SK-N-SH (cell line): Measurements from ENCODE around the gene DNMT3A. TPM values are rescaled to one million over a fixed set of nuclear protein-coding genes. Genes with fewer than 3 reads are reported as not detected.

Experiments
- CTCF ChIA-PET: fragments of 300-600, 350-600 bp; formaldehyde crosslinking; extraction: SDS; loops from one replicate; lab custom pipeline; 2021; lab: Yijun Ruan, JAX
- POLR2A ChIA-PET: fragments of 350-600 bp; sonication (Branson Sonifier 250); formaldehyde crosslinking; extraction: SDS; loops from one replicate; lab custom pipeline; 2020; ENCODE audit warnings: antibody characterized with exemption, inconsistent platforms; lab: Yijun Ruan, JAX
- DNase-seq: peaks from one replicate; pipeline ENCODE4 v3.0.0; 2012
- H2AFZ ChIP-seq: fragments of 200-600 bp; sonication (generic); 2 replicates; pipeline ENCODE4 v1.8.1; 2016; ENCODE audit warnings: antibody characterized with exemption, mild to moderate bottlenecking, low read depth
- H3F3A ChIP-seq: fragments of 200-600 bp; sonication (generic); replicated peaks from 2 replicates; pipeline ENCODE3; 2016; ENCODE audit warnings: antibody characterized with exemption, mild to moderate bottlenecking; ENCODE audit not compliant: insufficient read depth
- H3K27ac ChIP-seq, 2 experiments: fragments of 200-500 bp in 1 of 2; fragments of 200-600 bp in 1 of 2; sonication (Bioruptor generic) in 1 of 2; sonication (generic), shearing (Covaris generic) in 1 of 2; 2 replicates each; pipeline versions ENCODE4 v1.5.1 to v1.6.1; 2014 to 2016; ENCODE audit warnings: low read depth in 2 of 2, inconsistent platforms in 1 of 2, low read length in 1 of 2, mild to moderate bottlenecking in 1 of 2, mixed read lengths in 1 of 2
- H3K27me3 ChIP-seq: fragments of 200-600 bp; sonication (generic), shearing (Covaris generic); 2 replicates; pipeline ENCODE4 v1.6.1; 2016; ENCODE audit warnings: mixed run types; ENCODE audit not compliant: insufficient read depth
- H3K36me3 ChIP-seq, 2 experiments: fragments of 200-500 bp in 1 of 2; fragments of 200-600 bp in 1 of 2; sonication (Bioruptor generic) in 1 of 2; sonication (generic) in 1 of 2; replicated peaks in 1 of 2; 2 replicates each; pipeline versions ENCODE3 to v1.5.1; 2014 to 2016; ENCODE audit warnings: low read length in 1 of 2, mild to moderate bottlenecking in 1 of 2; ENCODE audit not compliant: insufficient read depth in 2 of 2, control insufficient read depth in 1 of 2
- H3K4me1 ChIP-seq, 2 experiments: fragments of 200-500 bp in 1 of 2; fragments of 200-600 bp in 1 of 2; sonication (Bioruptor generic) in 1 of 2; sonication (generic), shearing (Covaris generic) in 1 of 2; 2 replicates each; pipeline versions ENCODE4 v1.5.1 to v1.6.1; 2014 to 2016; ENCODE audit warnings: low read depth in 1 of 2, low read length in 1 of 2, mixed run types in 1 of 2; ENCODE audit not compliant: insufficient read depth in 2 of 2, control insufficient read depth in 1 of 2
- H3K4me2 ChIP-seq: fragments of 200-600 bp; sonication (generic), shearing (Covaris generic); 2 replicates; pipeline ENCODE4 v1.6.1; 2017; ENCODE audit warnings: mixed run types
- H3K4me3 ChIP-seq, 2 experiments: fragments of 200-500 bp in 1 of 2; fragments of 200-600 bp in 1 of 2; sonication (Bioruptor generic) in 1 of 2; sonication (generic), shearing (Covaris generic) in 1 of 2; 2 replicates each; pipeline versions ENCODE4 v1.5.1 to v1.8.1; 2014 to 2016; ENCODE audit warnings: low read depth in 2 of 2, inconsistent platforms in 1 of 2, low read length in 1 of 2, mild to moderate bottlenecking in 1 of 2, mixed read lengths in 1 of 2, moderate library complexity in 1 of 2
- H3K79me2 ChIP-seq: fragments of 200-600 bp; sonication (generic); 2 replicates; pipeline ENCODE4 v1.8.1; 2017; ENCODE audit warnings: mild to moderate bottlenecking; ENCODE audit not compliant: insufficient read depth
- H3K9ac ChIP-seq: fragments of 200-600 bp; sonication (generic); 2 replicates; pipeline ENCODE4 v1.6.1; 2017; ENCODE audit warnings: mixed run types
- H3K9me2 ChIP-seq: fragments of 200-600 bp; sonication (generic); 2 replicates; pipeline ENCODE4 v1.6.1; 2017; ENCODE audit warnings: mixed run types
- H3K9me3 ChIP-seq: fragments of 200-600 bp; sonication (generic); 2 replicates; pipeline ENCODE4 v1.6.1; 2017; ENCODE audit warnings: mixed run types, mild to moderate bottlenecking, moderate library complexity
- H4K20me1 ChIP-seq: fragments of 200-600 bp; sonication (generic); 2 replicates; pipeline ENCODE4 v1.6.1; 2017; ENCODE audit warnings: mild to moderate bottlenecking, mixed run types; ENCODE audit not compliant: insufficient read depth
- CTCF ChIP-seq: fragments of 200-600 bp; sonication (generic); IDR thresholded peaks from 2 replicates; pipeline ENCODE4 v1.6.1; 2017; ENCODE audit warnings: antibody characterized with exemption, mild to moderate bottlenecking, moderate library complexity
- ELF1 ChIP-seq: IDR thresholded peaks from 2 replicates; pipeline ENCODE4 v1.4.0; 2012
- FOSL2 ChIP-seq: IDR thresholded peaks from 2 replicates; pipeline ENCODE4 v1.4.0; 2012; ENCODE audit warnings: low read depth, mild to moderate bottlenecking, moderate library complexity, borderline replicate concordance
- FOXJ3 ChIP-seq: sonication (generic); formaldehyde crosslinking; IDR thresholded peaks from 2 replicates; pipeline ENCODE4 v1.5.1; 2020; ENCODE audit warnings: mild to moderate bottlenecking, missing genetic modification reagents
- FOXM1 ChIP-seq: IDR thresholded peaks from 2 replicates; pipeline ENCODE4 v1.4.0; 2012; ENCODE audit warnings: low read depth, mild to moderate bottlenecking
- GABPA ChIP-seq: IDR thresholded peaks from 2 replicates; pipeline ENCODE4 v1.4.0; 2012; ENCODE audit warnings: low read depth, mild to moderate bottlenecking
- GATA2 ChIP-seq: sonication (generic); formaldehyde crosslinking; IDR thresholded peaks from 2 replicates; pipeline ENCODE4 v1.5.0; 2020; ENCODE audit warnings: mild to moderate bottlenecking, missing genetic modification reagents
- IRF3 ChIP-seq: fragments of 150-350 bp; IDR thresholded peaks from 2 replicates; pipeline ENCODE4 v1.6.1; 2016; ENCODE audit warnings: mild to moderate bottlenecking, low read depth, low read length
- JUND ChIP-seq: IDR thresholded peaks from 2 replicates; pipeline ENCODE4 v1.4.0; 2012
- MEF2A ChIP-seq: IDR thresholded peaks from 2 replicates; pipeline ENCODE4 v1.4.0; 2012; ENCODE audit warnings: low read depth, borderline replicate concordance
- MXI1 ChIP-seq: IDR thresholded peaks from 2 replicates; pipeline ENCODE4 v1.6.1; 2012; ENCODE audit warnings: mild to moderate bottlenecking, low read depth, low read length, improper control_type of control experiment
- RCOR1 ChIP-seq: fragments of 150-350 bp; IDR thresholded peaks from 2 replicates; pipeline ENCODE4 v1.6.1; 2017; ENCODE audit warnings: antibody characterized with exemption, low read length
- REST ChIP-seq: IDR thresholded peaks from 2 replicates; pipeline ENCODE4 v1.6.1; 2012; ENCODE audit warnings: mild to moderate bottlenecking, low read depth, low read length, moderate library complexity
- SIN3A ChIP-seq: IDR thresholded peaks from 2 replicates; pipeline ENCODE4 v1.6.1; 2012; ENCODE audit warnings: low read depth, mild to moderate bottlenecking, low read length, moderate library complexity, borderline replicate concordance
- SMC3 ChIP-seq: IDR thresholded peaks from 2 replicates; pipeline ENCODE4 v1.6.1; 2012; ENCODE audit warnings: low read depth, low read length, improper control_type of control experiment
- TAF1 ChIP-seq: IDR thresholded peaks from 2 replicates; pipeline ENCODE4 v1.6.1; 2012; ENCODE audit warnings: low read depth, mild to moderate bottlenecking, low read length, moderate library complexity, borderline replicate concordance
- ZBTB33 ChIP-seq: IDR thresholded peaks from 2 replicates; pipeline ENCODE4 v1.4.0; 2012; ENCODE audit warnings: low read depth, borderline replicate concordance
- WGBS: methylation state at CpG from one replicate; pipeline ENCODE4 v1.1.6; 2017; ENCODE audit warnings: low lambda C conversion rate; 5-methylcytosine and 5-hydroxymethylcytosine counted together
- polyA plus RNA-seq, 3 experiments: library from polyadenylated mRNA; depleted of rRNA; stranded (reverse); fragments of >200 nt; gene quantifications; 2 replicates each; pipeline ENCODE4 v1.2.3, GENCODE V29; 2012

The DNMT3A gene
- polyA plus RNA-seq, 1 of the 3 experiments (the other 2 are of a cell fraction), result 5.6 TPM

DNA sequence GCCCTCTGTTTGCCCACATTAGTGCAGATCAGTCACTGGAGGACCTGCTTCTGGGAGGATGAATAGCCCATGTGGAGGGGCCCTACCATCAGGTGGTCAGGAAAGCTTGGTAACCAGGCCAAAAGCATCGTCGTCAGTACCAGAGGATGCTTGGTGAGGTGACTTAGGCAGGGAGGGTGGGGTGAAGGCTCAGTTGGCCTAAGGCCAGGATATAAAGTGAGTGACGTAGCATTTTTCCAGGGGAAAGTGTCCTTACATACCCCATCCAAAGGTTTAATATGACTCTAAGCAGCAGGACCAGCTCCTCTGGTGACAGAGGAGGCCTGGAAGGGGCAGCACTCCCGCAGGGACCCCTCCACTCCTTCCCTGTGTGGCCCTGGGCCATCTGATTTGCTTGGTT lies 27.7 kb upstream of the DNMT3A start:
- ChIA-PET POLR2A (no interaction called here), CTCF (interaction anchor here (0.8 to 2.8 kb wide), 4 partner anchors 7 to 295 kb away, joined by 3 to 19 read pairs (median 6); no protein-coding TSS in a partner anchor)
- H3K9me2 ChIP-seq, result no peaks in the 10 kb centered on the region
- peak overlapping the region in 1 of 2 experiments; percentile 71; a peak in 2 of 4 replicates for H3K27ac ChIP-seq
- no peaks in the 10 kb centered on the region for H3K27me3 ChIP-seq
- H3K9me3 ChIP-seq, result no peaks in the 10 kb centered on the region
- no peaks in the 10 kb centered on the region for H3K79me2 ChIP-seq
- no peaks in the 10 kb centered on the region for H3F3A ChIP-seq
- H4K20me1 ChIP-seq, result no peaks in the 10 kb centered on the region
- peaks cover 0 to 56% of the 10 kb centered on the region in 2 experiments; a peak in 2 of 4 replicates for H3K4me1 ChIP-seq
- H3K36me3 ChIP-seq, result no peaks in the 10 kb centered on the region
- no peak overlapping the region for H3K9ac ChIP-seq
- no peak for DNase-seq
- H3K4me2 ChIP-seq, result no peak overlapping the region
- WGBS, result 78% methylated on average over 4 of the region's 4 CpGs
- H2AFZ ChIP-seq, result no peak overlapping the region
- no peak overlapping the region for H3K4me3 ChIP-seq
- TF ChIP-seq RCOR1 (no peak), MEF2A (no peak), SMC3 (no peak), MXI1 (no peak), TAF1 (no peak), IRF3 (no peak), ZBTB33 (no peak)

DNA sequence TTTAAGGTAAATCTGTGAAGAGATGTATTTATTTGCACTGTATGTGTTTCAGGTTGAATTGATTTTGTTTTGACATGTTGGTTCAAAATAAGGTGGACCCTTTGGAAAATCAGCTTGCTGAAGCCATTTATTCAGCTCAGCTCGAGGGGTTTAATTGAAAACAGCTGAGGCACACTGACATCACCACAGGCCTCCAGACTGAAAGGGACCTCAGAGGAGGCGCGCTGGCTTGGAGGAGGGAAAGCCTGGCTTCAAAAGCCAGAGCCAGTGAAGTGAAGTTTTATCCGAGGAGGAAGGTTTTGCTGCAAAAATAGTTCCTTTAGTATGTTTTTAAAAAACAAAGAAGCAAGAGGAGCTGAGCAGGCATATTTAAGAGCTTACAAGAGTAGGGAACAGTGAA lies 26.9 kb upstream of the DNMT3A start:
- Histone ChIP-seq H3K79me2 (no peaks in the 10 kb centered on the region), H3F3A (no peaks in the 10 kb centered on the region), H3K36me3 (no peaks in the 10 kb centered on the region), H4K20me1 (no peaks in the 10 kb centered on the region), H3K9ac (no peak overlapping the region), H3K4me3 (no peak overlapping the region), H2AFZ (no peak overlapping the region), H3K4me2 (no peak overlapping the region), H3K9me3 (no peaks in the 10 kb centered on the region), H3K27me3 (no peaks in the 10 kb centered on the region), H3K4me1 (peaks cover 0 to 56% of the 10 kb centered on the region in 2 experiments; a peak in 2 of 4 replicates), H3K27ac (peak overlapping the region in 1 of 2 experiments; percentile 71; a peak in 2 of 4 replicates), H3K9me2 (no peaks in the 10 kb centered on the region)
- CTCF ChIA-PET, result interaction anchor here (0.6 to 2.8 kb wide), 7 partner anchors 8 to 1065 kb away, joined by 3 to 19 read pairs (median 3); no protein-coding TSS in a partner anchor
- DNase-seq, result peak; percentile 86
- 69% methylated on average over 4 of the region's 4 CpGs for WGBS
- POLR2A ChIA-PET, result interaction anchor here (1.1 kb wide), 1 partner anchor 10 kb away, joined by 3 read pairs; no protein-coding TSS in a partner anchor
- no peak for TF ChIP-seq CTCF
- TF ChIP-seq FOXM1, result no peak
- no peak for TF ChIP-seq ZBTB33
- TF ChIP-seq ELF1, result no peak
- TF ChIP-seq FOSL2, result no peak
- no peak for TF ChIP-seq JUND
- TF ChIP-seq SIN3A, result no peak
- TF ChIP-seq GATA2 (CRISPR knock-in tag), result no peak
- TF ChIP-seq FOXJ3 (CRISPR knock-in tag), result no peak
- TF ChIP-seq REST, result no peak
- TF ChIP-seq GABPA, result no peak
